Measurements from ENCODE around the gene URB2. TPM values are rescaled to one million over a fixed set of nuclear protein-coding genes. Genes with fewer than 3 reads are reported as not detected.
A peak's percentile ranks its signal among the peaks of the same experiment; 100 is the strongest.

Gene URB2
- total RNA-seq, 1 donor from 2014 or later = 9.7 TPM

GRCh38 chr1:229619002-229619401 is 7.0 kb upstream of the URB2 start:
- Mint-ChIP-seq H3K36me3 (ENCODE audit: low read depth, unreplicated experiment) (peaks cover 3% of the 10 kb centered on the region), H3K27ac (ENCODE audit: unreplicated experiment) (no peak overlapping the region), H3K27me3 (ENCODE audit: low read depth, unreplicated experiment) (no peaks in the 10 kb centered on the region), H3K4me3 (ENCODE audit: unreplicated experiment) (no peak overlapping the region), H3K9me3 (ENCODE audit: unreplicated experiment) (no peaks in the 10 kb centered on the region), H3K4me1 (ENCODE audit: low read depth, unreplicated experiment) (peaks cover 21% of the 10 kb centered on the region)
- H3K27ac ChIP-seq (ENCODE audit: low read depth, low read length) = no peak overlapping the region
- no peak for DNase-seq (ENCODE audit: low read depth)
- peaks cover 97% of the 10 kb centered on the region for H3K79me2 ChIP-seq (ENCODE audit: insufficient read depth, low read length)
- no peaks in the 10 kb centered on the region for H3K27me3 ChIP-seq (ENCODE audit: insufficient read depth, low read length)
- TF ChIP-seq CTCF (IDR thresholded peaks at IDR 0.05; ENCODE audit: insufficient read depth, low read depth, low read length) (no peak), EZH2 (IDR thresholded peaks at IDR 0.05; ENCODE audit: insufficient read depth, low read length) (no peak)
- H3K36me3 ChIP-seq (ENCODE audit: insufficient read depth, low read length) = no peaks in the 10 kb centered on the region
- no peak overlapping the region for H2AFZ ChIP-seq (ENCODE audit: low read depth, low read length)
- no peak overlapping the region for H3K4me3 ChIP-seq (ENCODE audit: insufficient read depth, low read depth, low read length)
- H3K4me2 ChIP-seq (ENCODE audit: low read length) = no peak overlapping the region
- H4K20me1 ChIP-seq (ENCODE audit: insufficient read depth, low read length) = peaks cover 78% of the 10 kb centered on the region
- no peaks in the 10 kb centered on the region for H3K9me3 ChIP-seq (ENCODE audit: insufficient read depth, low read depth, low read length)
- no peaks in the 10 kb centered on the region for H3K4me1 ChIP-seq (ENCODE audit: insufficient read depth, low read length)
- no peak for FAIRE-seq
- no peak overlapping the region for H3K9ac ChIP-seq (ENCODE audit: low read length)

- H3K4me1 ChIP-seq (ENCODE audit: insufficient read depth, low read length) = peaks cover 2% of the 10 kb centered on the region
- H3K27me3 Mint-ChIP-seq (ENCODE audit: low read depth, unreplicated experiment) = no peaks in the 10 kb centered on the region
- no peak for TF ChIP-seq EZH2 (IDR thresholded peaks at IDR 0.05; ENCODE audit: insufficient read depth, low read length)
- no peak for TF ChIP-seq CTCF (IDR thresholded peaks at IDR 0.05; ENCODE audit: insufficient read depth, low read depth, low read length)
- DNase-seq (ENCODE audit: low read depth) (no peak), FAIRE-seq (no peak)
- H3K9ac ChIP-seq (ENCODE audit: low read length) = no peak overlapping the region
- no peak overlapping the region for H2AFZ ChIP-seq (ENCODE audit: low read depth, low read length)
- no peaks in the 10 kb centered on the region for H3K9me3 Mint-ChIP-seq (ENCODE audit: unreplicated experiment)
- H4K20me1 ChIP-seq (ENCODE audit: insufficient read depth, low read length) = peaks cover 78% of the 10 kb centered on the region
- H3K4me2 ChIP-seq (ENCODE audit: low read length) = no peak overlapping the region
- no peaks in the 10 kb centered on the region for H3K9me3 ChIP-seq (ENCODE audit: insufficient read depth, low read depth, low read length)
- H3K79me2 ChIP-seq (ENCODE audit: insufficient read depth, low read length) = peaks cover 97% of the 10 kb centered on the region
- H3K36me3 ChIP-seq (ENCODE audit: insufficient read depth, low read length) = no peaks in the 10 kb centered on the region
- no peak overlapping the region for H3K4me3 ChIP-seq (ENCODE audit: insufficient read depth, low read depth, low read length)
- peaks cover 3% of the 10 kb centered on the region for H3K36me3 Mint-ChIP-seq (ENCODE audit: low read depth, unreplicated experiment)
- peaks cover 25% of the 10 kb centered on the region for H3K4me1 Mint-ChIP-seq (ENCODE audit: low read depth, unreplicated experiment)
- no peak overlapping the region for H3K4me3 Mint-ChIP-seq (ENCODE audit: unreplicated experiment)
- H3K27me3 ChIP-seq (ENCODE audit: insufficient read depth, low read length) = no peaks in the 10 kb centered on the region
- no peak overlapping the region for H3K27ac ChIP-seq (ENCODE audit: low read depth, low read length)
- no peak overlapping the region for H3K27ac Mint-ChIP-seq (ENCODE audit: unreplicated experiment)
Measured at GRCh38 chr1:229619614-229620013, 6.4 kb upstream of the URB2 start.

- no peak overlapping the region for H3K27ac Mint-ChIP-seq (ENCODE audit: unreplicated experiment)
- Histone ChIP-seq H3K79me2 (ENCODE audit: insufficient read depth, low read length) (peaks cover 96% of the 10 kb centered on the region), H3K9ac (ENCODE audit: low read length) (no peak overlapping the region), H2AFZ (ENCODE audit: low read depth, low read length) (no peak overlapping the region), H3K9me3 (ENCODE audit: insufficient read depth, low read depth, low read length) (no peaks in the 10 kb centered on the region), H3K27me3 (ENCODE audit: insufficient read depth, low read length) (no peaks in the 10 kb centered on the region), H3K27ac (ENCODE audit: low read depth, low read length) (no peak overlapping the region), H3K4me1 (ENCODE audit: insufficient read depth, low read length) (peaks cover 6% of the 10 kb centered on the region), H4K20me1 (ENCODE audit: insufficient read depth, low read length) (peaks cover 79% of the 10 kb centered on the region), H3K36me3 (ENCODE audit: insufficient read depth, low read length) (no peaks in the 10 kb centered on the region), H3K4me2 (ENCODE audit: low read length) (no peak overlapping the region), H3K4me3 (ENCODE audit: insufficient read depth, low read depth, low read length) (no peak overlapping the region)
- H3K4me3 Mint-ChIP-seq (ENCODE audit: unreplicated experiment) = no peak overlapping the region
- H3K36me3 Mint-ChIP-seq (ENCODE audit: low read depth, unreplicated experiment) = peaks cover 3% of the 10 kb centered on the region
- FAIRE-seq (no peak), DNase-seq (ENCODE audit: low read depth) (peak; percentile 80)
- no peaks in the 10 kb centered on the region for H3K9me3 Mint-ChIP-seq (ENCODE audit: unreplicated experiment)
- peaks cover 28% of the 10 kb centered on the region for H3K4me1 Mint-ChIP-seq (ENCODE audit: low read depth, unreplicated experiment)
- H3K27me3 Mint-ChIP-seq (ENCODE audit: low read depth, unreplicated experiment) = no peaks in the 10 kb centered on the region
- no peak for TF ChIP-seq EZH2 (IDR thresholded peaks at IDR 0.05; ENCODE audit: insufficient read depth, low read length)
- TF ChIP-seq CTCF (IDR thresholded peaks at IDR 0.05; ENCODE audit: insufficient read depth, low read depth, low read length) = no peak
Measured at GRCh38 chr1:229620876-229621275, 5.2 kb upstream of the URB2 start.
